Measurements from ENCODE around the gene TMEM129.
"Not testable (repeated sequence)": the region's sequence is repeated elsewhere in the genome, so short reads cannot be mapped to it uniquely, and the experiment has no call there.

TMEM129 gene

GRCh38 chr4:1674682-1675081 lies 46.4 kb downstream of the TMEM129 start:
- Mint-ChIP-seq H3K27ac (no peak overlapping the region), H3K4me3 (no peak overlapping the region), H3K9me3 (no peaks in the 10 kb centered on the region), H3K36me3 (peaks cover 2% of the 10 kb centered on the region), H3K27me3 (no peaks in the 10 kb centered on the region), H3K4me1 (no peaks in the 10 kb centered on the region)
- DNase-seq (ENCODE audit: low spot score in 2 of 2) (no peak), ATAC-seq (ENCODE audit: low read depth) (no peak)

GRCh38 chr4:1673671-1674070 lies 47.5 kb downstream of the TMEM129 start:
- H3K27ac Mint-ChIP-seq = no peak overlapping the region
- no peaks in the 10 kb centered on the region for H3K9me3 Mint-ChIP-seq
- ATAC-seq (ENCODE audit: low read depth) (no peak), DNase-seq (ENCODE audit: low spot score in 2 of 2) (no peak)
- no peak overlapping the region for H3K4me3 Mint-ChIP-seq
- peaks cover 2% of the 10 kb centered on the region for H3K36me3 Mint-ChIP-seq
- H3K4me1 Mint-ChIP-seq = no peaks in the 10 kb centered on the region
- H3K27me3 Mint-ChIP-seq = no peaks in the 10 kb centered on the region

- H3K27ac Mint-ChIP-seq = not testable (repeated sequence)
Observed at GRCh38 chr4:1671011-1671410, 50.1 kb downstream of the TMEM129 start.

GRCh38 chr4:1670279-1670678 lies 50.8 kb downstream of the TMEM129 start:
- Mint-ChIP-seq H3K27me3 (no peaks in the 10 kb centered on the region), H3K4me1 (no peaks in the 10 kb centered on the region), H3K27ac (no peak overlapping the region), H3K36me3 (peaks cover 2% of the 10 kb centered on the region), H3K9me3 (no peaks in the 10 kb centered on the region), H3K4me3 (no peak overlapping the region)
- ATAC-seq (ENCODE audit: low read depth) (no peak), DNase-seq (ENCODE audit: low spot score in 2 of 2) (no peak)

More at GRCh38 chr4:1671011-1671410, 50.1 kb downstream of the TMEM129 start:
- H3K27me3 Mint-ChIP-seq; H3K36me3 Mint-ChIP-seq; DNase-seq (ENCODE audit: low spot score in 2 of 2); H3K4me3 Mint-ChIP-seq; H3K4me1 Mint-ChIP-seq; ATAC-seq (ENCODE audit: low read depth); H3K9me3 Mint-ChIP-seq: not testable (repeated sequence)

GRCh38 chr4:1669850-1670249 lies 51.3 kb downstream of the TMEM129 start:
- H3K36me3 Mint-ChIP-seq = peaks cover 2% of the 10 kb centered on the region
- H3K9me3 Mint-ChIP-seq = no peaks in the 10 kb centered on the region
- H3K27me3 Mint-ChIP-seq = no peaks in the 10 kb centered on the region
- DNase-seq (ENCODE audit: low spot score in 2 of 2) (no peak), ATAC-seq (ENCODE audit: low read depth) (no peak)
- H3K4me3 Mint-ChIP-seq = no peak overlapping the region
- H3K27ac Mint-ChIP-seq = no peak overlapping the region
- no peaks in the 10 kb centered on the region for H3K4me1 Mint-ChIP-seq

- Mint-ChIP-seq H3K36me3 (peaks cover 2% of the 10 kb centered on the region), H3K4me1 (no peaks in the 10 kb centered on the region), H3K27ac (no peak overlapping the region), H3K27me3 (no peaks in the 10 kb centered on the region), H3K4me3 (no peak overlapping the region), H3K9me3 (no peaks in the 10 kb centered on the region)
- ATAC-seq (ENCODE audit: low read depth) (no peak), DNase-seq (ENCODE audit: low spot score in 2 of 2) (no peak)
Observed at GRCh38 chr4:1669270-1669669, 51.9 kb downstream of the TMEM129 start.

- Mint-ChIP-seq H3K27ac (no peak overlapping the region), H3K27me3 (no peaks in the 10 kb centered on the region), H3K9me3 (no peaks in the 10 kb centered on the region), H3K36me3 (peaks cover 2% of the 10 kb centered on the region), H3K4me3 (no peak overlapping the region), H3K4me1 (no peaks in the 10 kb centered on the region)
- DNase-seq (ENCODE audit: low spot score in 2 of 2) (no peak), ATAC-seq (ENCODE audit: low read depth) (no peak)
Observed at GRCh38 chr4:1668488-1668840, 52.7 kb downstream of the TMEM129 start.

GRCh38 chr4:1667273-1667672 lies 53.9 kb downstream of the TMEM129 start:
- ATAC-seq (ENCODE audit: low read depth) (no peak), DNase-seq (ENCODE audit: low spot score in 2 of 2) (no peak)
- H3K4me1 Mint-ChIP-seq = no peaks in the 10 kb centered on the region
- H3K27me3 Mint-ChIP-seq = no peaks in the 10 kb centered on the region
- no peak overlapping the region for H3K4me3 Mint-ChIP-seq
- H3K9me3 Mint-ChIP-seq = no peaks in the 10 kb centered on the region
- peaks cover 4% of the 10 kb centered on the region for H3K36me3 Mint-ChIP-seq
- no peak overlapping the region for H3K27ac Mint-ChIP-seq

GRCh38 chr4:1666391-1666790 lies 54.7 kb downstream of the TMEM129 start:
- no peaks in the 10 kb centered on the region for H3K27me3 Mint-ChIP-seq

More at GRCh38 chr4:1666391-1666790, 54.7 kb downstream of the TMEM129 start:
- Mint-ChIP-seq H3K4me1 (no peaks in the 10 kb centered on the region), H3K9me3 (no peaks in the 10 kb centered on the region), H3K27ac (no peak overlapping the region), H3K36me3 (peaks cover 2% of the 10 kb centered on the region), H3K4me3 (no peak overlapping the region)
- DNase-seq (ENCODE audit: low spot score in 2 of 2) = no peak
- no peak for ATAC-seq (ENCODE audit: low read depth)

Data from memory B cell (primary cell).